Stimulated activated CD8-positive, alpha-beta memory T cell treated with anti-CD3 and anti-CD28 coated beads, Interleukin-15, amount 100 ng/mL, for 4 hours (primary cell): Measurements from ENCODE around the gene ATP13A1.

Source experiments
- DNase-seq, 2 donors: peaks; one replicate each; pipeline ENCODE4 v3.0.0-alpha.2; 2020; ENCODE audit warnings: low read depth in 2 of 2

ATP13A1 gene

DNA sequence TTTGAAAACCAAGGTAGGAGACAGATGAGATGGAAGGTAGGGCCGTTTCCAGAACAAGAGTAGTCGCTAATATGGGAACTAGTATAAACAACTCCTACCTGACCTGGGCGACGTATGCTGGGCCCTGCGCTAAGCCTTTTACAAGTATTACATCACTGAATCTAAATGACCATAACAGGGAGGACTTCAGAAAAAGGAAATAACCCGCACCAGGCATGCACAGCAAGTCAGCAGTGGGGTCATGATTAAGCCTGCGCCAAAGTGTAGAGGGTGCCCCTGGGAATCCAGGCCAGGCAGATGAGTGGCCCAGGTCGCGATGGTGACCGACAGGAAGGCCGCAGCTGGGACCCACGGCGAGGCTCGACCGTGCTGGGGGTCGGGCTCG is 613 bp downstream of the ATP13A1 start:
- DNase-seq, result no peak

DNA sequence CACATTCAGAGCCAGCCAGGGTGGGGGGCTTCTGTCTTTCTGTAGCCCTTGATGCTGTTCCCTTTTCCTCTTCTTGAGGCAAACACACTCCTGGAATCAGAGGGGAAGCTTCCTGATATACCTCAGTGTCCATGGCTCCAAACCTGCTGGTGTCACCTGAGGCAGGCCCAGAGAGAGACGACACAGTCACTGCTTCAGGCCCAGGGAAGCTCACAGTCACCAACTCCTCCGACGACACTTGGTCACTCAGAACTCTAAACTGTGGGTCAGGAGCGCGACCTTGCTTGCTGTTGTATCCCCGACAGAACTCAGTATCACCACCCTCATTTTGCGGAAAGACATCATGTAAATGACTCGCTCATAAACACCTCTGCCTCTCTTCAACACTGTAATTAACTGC is 1.1 kb downstream of the ATP13A1 start:
- no peak for DNase-seq

DNA sequence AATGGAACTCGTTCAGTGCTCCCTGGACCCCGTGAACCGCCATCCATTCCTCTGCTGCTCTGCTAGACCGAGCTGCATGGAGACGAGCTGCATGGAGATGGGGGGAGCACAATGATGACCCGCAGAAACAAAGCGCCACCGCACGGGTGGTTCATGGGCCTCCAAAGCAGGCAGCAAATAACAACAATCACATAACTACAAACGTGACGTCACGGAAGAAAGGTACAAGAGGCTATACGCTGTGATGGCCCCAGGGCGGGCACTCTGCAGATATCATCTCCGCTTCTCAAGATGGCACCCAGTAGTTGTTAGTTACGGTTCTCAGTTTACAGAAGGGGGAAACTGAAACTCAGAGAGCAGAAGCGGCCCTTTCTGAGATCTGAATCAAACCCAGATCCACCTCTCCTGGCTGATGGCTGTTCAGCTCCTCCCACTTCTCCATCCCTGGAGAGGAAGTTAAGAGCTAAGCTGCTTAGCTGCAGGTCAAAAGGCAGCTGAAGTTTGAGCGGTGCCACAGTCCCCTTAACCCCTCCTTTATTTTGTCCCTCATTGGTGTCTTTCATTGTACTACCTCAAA is 1.7 kb downstream of the ATP13A1 start:
- no peak for DNase-seq

DNA sequence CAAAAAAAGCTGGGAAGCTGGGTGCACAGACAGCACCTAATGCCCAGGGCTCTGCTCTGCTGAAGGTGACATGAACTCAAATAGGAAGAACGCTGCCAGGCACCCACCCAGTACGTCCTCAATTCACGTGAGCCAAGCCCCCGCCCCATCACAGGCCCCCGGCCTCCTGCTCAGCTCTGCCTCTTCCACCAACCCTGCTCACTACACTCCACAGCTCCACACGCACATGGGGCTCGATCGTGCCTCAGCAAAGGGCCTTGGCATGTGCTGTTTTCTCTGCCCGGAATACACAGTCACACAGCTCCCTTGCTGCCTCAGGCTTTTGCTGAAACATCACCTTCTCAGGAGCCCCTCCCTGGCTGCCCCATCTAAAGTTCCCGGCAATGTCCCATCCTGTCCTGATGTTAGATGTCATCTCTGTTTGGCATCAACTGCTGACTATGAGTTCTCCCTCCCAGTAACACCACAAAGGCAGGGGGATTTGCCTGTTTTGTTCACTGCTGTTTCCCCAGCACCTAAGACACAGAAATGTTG is 2.3 kb downstream of the ATP13A1 start:
- DNase-seq, result no peak

DNA sequence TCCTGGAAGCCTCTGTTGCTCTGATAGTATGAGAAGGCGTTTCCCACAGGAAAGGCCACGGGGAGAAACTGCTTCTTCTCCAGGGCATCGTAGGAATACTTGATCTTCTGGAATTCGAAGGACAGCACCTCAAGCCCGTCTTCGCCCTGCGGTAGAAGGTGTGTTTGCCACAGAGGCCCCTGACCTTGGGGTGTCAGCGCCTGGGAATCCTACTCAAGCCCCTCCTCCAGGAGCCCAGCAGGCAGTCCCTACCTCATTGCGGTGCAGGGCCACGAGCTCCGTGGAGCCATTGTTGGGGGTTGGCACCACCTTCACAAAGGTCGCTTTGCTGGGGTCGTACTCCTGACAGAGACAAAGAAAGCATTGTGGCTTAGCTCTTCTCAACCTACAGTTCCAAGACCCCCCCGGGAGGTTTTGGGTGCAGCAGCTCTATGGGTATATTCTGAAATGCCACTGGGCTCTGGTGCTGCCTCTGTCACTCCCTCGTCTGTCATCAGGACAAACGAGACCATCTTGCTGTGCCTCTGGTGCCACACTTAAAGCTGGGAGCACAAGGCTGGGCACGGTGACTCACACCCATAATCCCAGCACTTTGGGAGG is 3.7 kb downstream of the ATP13A1 start:
- no peak for DNase-seq

DNA sequence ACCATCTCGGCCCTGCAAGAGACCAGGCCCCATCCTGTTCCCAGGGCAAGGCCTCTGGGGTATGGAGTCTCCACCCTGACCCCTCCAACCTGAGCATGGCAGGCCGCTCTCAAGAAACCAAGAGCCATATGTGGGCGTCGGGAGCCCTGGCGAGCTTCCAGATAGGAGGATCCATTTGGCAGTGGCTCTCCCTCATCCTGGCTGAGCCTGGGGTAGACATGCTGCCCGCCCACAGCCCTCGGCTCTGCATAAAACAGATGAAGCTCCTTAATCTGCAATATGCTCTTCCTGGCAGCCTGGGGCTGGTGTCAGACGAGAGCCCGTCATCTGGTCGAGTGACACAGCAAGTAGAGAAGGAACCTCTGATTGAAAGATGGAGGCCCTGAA is 6.1 kb downstream of the ATP13A1 start:
- no peak for DNase-seq

DNA sequence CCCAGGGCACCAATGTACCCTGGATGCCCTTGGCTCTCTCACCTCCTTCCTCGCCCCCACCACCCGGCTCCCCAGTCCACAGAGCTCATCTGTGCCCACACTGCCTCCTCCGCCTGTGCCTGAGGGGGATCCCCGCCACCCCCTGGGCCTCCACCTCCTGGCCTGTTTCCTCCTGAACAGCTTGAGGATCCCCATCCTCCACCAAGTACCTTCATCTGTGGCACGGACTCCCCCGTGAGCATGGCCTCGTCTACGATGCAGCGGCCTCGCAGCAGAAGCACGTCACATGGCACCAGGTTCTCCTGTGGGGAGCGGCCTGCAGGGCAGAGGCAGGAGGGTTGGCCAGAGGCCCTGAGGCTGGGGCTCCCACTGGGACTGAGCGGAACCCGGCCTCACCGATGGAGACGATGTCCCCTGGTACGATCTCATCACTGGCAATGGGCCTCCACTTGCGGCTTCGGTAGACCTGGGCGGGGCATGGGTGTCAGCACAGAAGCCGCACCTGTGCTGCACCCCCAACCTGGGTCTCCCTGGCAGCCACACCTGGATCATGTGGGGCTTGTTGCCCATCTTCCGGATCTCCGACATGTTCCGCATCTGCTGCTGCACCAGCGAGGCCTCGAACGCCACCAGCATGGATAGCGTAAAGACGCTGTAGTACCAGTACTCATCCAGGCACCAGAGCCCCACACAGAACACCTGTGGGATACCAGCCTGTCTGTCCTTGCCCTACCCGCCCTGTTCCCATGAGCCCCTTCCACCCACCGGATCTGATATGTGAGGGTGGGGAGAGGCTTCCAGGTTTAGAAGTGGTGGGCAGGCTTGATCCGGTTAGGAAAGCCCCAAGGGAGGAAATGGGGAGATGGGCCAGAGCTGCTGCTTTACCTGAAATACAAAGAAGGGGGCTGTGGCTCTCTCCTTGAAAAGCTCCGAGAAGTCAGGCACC is 6.8 kb downstream of the ATP13A1 start:
- no peak for DNase-seq

DNA sequence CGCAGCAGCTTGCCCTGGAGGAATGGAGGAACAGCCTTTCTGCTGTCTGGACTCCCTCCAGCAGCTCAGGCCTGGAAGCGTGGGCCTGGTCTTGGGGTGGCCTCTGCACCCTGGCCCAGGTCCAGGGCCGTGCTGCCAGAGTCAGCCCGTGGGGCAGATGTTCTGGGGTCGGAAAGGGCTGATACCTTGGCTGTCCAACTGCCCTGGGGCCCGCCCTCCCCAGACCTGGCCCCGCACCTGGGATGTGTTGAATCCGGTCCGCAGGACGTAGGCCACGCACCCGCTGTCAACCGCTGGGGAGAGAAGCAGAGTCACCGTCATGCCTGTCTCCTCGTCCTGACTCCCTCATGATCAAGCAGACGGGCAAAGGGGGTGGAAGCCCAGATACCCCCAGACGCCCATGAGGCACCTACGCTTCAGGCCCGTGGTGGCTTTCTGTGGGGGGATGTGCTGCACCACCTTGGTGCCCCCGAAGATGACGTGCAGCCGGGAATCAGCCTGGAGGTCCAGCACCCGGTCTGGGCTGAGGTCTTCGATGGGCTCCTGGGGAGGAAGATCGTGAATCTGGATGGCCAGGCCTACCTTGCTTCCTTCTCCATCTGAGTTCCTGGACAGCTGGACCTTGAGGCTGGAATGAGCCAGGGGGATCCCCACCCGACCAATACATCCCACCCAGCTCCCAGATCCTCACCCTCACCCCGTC is 7.7 kb downstream of the ATP13A1 start:
- no peak for DNase-seq

DNA sequence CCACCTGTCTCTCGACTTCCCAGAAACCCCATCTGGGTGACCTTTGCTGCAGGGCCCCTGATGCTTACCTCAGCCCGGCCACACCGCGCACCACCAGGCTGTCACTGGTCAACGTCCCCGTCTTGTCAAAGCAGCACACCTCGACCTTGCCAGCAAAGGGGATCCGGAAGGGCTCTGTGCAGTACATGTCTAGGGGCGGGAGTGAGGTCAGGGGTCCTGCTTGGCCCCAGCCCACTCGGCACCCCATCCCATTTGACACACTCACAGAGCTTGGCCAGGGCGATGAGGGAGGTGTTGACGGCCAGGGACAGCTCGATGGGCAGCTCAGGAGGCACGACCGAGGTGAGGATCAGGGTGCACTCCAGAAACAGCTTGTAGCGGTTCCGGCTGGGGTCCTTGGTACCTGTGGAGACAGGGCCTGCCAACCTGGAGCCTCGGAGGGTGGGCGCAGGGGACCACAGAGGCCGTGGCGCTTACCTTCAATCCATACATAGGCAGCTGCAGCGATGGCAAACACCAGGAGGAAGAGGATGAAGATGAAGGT is 8.4 kb downstream of the ATP13A1 start:
- DNase-seq, result no peak

DNA sequence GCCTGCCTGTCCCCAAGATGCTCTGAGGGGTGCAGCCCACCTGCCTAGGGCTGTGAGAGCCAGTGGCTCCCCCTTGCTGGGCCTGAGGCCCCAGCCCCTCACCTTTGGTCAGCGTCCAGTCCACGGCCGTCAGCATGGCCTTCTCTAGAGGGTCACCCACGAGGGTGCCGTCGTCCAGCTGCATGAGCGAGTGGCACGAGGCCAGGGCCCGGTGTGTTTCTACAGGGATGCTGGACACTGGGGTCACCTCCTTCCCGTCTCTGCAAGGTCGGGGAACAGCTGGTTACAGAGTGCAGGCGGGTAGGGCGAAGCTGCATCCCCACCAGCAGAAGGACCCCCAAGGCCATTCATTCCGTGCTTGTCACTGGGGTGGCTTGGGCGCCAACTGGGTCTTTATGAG is 9.0 kb downstream of the ATP13A1 start:
- no peak for DNase-seq

DNA sequence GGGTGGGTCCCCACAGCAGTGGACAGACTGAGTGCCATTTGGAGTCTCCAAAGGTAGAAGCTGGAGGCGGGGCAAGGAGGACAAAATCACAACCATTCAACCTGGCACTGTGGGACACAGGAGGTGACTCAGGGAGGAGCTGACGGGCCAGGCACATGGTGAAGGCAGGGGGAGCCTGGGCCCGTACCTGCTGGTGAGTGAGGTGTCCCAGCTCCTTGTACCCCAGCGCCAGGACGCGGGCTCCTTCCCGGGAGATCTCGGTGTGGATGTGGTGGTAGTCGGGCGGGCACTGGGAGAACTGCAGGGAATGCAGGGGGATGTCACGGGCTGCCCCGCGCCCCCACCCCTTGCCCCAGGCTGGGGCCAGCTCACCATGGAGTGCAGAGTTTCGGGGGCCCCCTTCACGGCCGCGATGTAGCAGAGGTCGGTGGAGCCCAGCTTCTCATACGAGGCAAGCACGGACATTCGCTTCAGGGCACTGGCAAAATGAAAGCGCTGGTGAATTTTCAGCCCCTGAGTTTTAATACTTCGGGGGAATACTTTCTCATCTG is 9.8 kb downstream of the ATP13A1 start:
- no peak for DNase-seq

DNA sequence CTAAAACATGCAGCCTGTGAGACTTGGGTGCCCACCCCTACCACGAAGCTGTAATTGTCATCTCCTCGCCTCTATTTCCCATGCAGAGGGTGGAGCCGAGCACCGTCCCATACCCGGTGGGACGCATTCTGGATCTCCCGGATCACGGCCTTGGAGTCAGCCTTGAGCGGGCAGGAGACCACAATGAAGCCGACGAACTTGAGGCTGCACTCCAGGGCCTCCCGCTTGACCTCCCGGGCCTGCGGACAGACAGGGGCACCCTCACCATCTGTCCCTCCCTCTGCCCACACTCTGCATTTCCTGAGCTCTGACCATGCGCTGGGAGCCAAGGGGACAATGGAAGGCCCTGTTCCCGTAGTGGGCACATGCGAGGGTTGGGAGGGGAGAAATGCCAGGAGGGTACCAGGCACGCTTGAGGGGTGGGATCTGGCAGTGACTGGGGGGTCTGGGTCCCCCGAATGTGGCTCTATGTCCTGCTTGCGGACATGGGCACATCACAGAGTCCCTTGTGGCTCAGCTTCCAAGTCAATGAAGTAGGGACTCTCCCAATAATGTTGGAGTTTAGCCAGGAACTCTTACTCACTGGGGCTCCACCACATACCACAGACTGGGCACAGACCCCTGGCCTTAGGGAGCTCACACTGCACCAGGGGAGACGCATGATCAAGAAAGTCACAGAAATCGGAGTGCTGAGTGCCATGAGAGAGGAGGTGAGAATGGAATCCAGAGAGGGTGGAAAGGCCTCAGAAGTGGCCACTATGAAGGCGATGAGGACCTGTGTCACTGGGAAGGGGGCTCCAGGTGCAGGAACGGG is 10.8 kb downstream of the ATP13A1 start:
- DNase-seq, result no peak

DNA sequence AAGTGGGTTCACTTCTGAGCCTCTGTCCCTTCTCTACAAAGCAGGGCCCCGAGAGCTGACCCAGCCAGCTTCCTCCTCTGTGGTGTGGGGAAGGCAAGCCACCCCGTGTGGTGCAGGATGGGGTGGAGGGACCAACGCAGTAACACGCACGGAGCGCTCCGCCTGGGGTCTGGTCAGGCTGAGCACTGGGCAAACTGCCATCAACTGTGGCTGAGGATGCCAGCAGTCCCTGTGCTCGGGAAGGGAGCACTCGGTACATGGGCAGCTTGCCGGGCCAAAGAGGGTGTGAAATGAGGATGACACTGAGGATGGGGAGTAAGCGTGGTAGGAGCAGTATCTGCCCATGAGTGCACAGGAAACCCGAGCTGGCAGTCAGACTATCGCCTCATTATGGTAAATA is 12.4 kb downstream of the ATP13A1 start:
- no peak for DNase-seq

DNA sequence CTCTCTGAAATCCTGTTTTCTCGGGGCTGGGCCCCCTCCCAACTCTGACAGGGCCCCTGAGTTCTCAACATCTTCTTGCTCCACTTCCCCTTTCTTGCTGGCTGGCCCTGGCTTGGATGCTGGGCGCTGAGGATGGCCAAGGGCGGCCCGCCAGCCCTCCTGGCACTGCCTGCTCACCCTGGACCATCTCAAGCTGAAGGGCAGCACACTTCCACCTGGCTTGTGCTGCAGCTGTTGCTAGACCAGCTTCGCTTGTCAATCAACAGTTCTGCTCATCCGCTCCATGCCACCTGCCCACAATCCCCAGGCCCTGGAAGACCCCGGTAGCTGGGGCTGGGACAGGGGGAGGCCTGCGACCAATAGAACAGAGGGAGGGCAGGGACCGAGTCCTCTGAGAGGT is 13.1 kb downstream of the ATP13A1 start:
- DNase-seq, result no peak

DNA sequence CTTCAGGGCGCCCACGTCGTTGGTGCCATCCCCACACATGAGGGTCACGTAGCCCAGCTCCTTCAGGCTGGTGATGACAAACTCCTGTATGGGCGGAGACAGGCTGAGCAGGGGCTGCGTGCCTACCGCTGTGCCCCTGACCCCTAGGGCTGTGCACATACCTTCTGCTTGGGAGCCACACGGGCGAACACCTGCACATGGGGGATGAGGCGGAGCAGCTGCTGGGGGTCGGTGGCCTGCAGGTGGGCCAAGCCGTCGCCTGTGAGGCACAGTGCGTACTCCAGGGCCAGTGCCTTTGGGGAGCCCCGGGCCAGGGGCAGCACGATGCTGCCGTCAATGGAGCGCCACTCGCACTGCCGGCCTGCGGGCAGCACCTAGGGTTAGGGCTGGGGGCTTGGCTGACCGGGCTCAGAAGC is 13.9 kb downstream of the ATP13A1 start:
- DNase-seq, result no peak

DNA sequence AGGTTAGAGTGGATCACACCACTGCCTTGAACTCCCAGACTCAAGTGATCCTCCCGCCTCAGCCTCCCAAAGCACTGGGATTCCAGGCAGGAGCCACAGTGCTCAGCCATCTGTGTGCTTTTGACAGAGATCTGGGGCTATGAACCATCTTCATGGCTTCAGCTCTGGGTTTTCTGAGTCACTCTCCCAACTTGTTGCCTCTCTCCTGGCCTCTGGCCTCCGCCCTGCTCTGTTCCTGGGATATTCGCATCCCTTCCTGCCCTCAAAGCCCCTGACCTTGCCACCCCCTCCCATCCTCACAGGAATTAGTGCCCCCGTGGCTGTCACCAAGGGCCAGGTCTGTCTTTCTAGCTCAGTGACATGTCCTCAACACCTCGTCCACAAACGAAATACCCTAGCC is 14.3 kb downstream of the ATP13A1 start:
- no peak for DNase-seq

DNA sequence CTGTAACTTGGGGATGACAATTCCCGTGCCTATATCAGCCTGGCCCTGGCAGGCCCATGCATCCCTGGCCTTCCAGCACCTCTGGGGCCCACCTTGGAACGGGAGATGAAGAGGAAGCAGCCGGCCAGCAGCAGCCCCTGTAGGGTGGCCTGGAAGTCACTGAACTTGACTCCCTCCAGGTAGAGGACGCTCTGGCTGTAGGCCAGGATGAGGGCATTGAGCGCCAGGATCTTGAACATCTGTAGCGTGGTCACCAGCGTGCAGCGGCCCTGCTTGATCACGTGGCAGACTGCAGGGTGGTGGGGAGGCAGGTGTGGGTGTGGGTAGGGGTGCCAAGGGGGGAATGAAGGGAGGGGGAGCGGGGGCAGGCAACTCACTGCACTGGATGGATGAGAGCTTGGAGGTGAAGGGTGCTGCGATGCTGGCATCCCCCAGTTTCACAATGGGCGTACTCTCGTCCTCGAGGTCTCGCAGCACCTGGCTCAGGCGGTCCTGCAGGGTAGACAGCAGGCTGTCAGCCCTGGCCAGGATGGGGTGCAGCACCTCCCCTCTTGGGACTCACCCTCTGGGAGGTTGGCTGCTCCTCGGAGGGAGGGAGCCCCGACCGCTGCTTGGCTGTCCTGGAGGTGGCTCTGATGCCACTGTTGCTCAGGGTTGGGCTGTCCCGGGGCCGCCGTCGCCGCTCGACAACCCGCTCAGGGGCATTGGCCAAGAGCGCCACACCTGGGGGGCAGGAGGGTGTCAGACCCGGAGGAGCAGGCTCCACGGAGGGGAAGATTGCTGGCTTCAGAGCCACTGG is 16.2 kb downstream of the ATP13A1 start:
- DNase-seq, result no peak

DNA sequence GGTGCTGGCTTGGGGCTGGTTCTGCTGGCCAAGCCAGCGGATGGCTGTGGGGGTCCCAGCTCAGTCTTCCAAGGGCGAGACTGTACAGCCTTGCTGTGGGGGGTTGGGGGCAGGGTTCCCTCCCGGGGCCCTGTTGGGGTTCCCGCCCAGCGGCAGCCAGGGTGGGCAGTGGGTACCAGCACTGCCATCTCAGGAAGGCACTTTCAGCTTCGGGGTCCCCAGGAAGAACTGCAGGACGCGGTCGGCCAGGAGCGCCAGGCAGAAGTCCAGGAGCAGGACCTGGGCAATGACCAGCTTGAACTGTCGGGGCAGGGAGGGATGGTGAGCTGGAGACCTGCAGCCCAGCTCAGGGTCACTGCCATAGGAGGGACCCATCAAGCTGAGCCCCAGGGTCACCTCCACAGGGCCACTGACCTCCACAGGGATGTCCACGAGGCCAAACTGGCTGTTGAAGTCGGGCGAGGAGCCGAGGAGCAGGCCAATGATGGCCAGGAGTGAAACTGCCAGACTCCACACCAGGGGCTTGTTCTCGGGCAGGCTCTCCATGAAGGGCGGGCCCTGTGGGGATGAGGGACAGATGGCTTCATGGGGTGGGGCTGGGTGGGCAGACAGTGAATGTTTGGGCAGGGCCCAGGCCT is 18.1 kb downstream of the ATP13A1 start:
- DNase-seq, result no peak

DNA sequence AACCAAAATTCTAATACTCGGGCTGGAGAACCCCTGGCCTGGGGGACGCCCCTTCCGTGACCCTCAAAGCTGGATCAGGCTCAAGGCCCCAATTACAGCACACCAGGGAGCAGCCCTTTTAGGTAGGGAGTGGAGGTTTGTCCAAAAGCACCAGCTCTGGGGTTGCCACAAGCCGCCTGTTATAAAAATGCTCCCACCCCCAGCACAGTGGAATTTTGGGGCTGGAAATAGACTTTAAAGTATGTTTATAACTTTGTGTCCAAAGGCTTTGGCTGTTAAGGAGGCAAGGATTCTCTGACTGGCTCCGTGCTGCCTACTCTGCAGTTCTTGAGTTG is 19.5 kb downstream of the ATP13A1 start:
- DNase-seq, result no peak
